OCI-LY1 (cell line): ENCODE data around the gene TRPV4.

Source experiments
- H2AFZ ChIP-seq: fragments of 200-600 bp; sonication (generic), shearing (Covaris generic); 2 replicates; pipeline ENCODE4 v1.6.0; 2014; ENCODE audit warnings: antibody characterized with exemption, mild to moderate bottlenecking, low read length
- H3F3A ChIP-seq: fragments of 200-600 bp; sonication (generic), shearing (Covaris generic); 2 replicates; pipeline ENCODE4 v1.6.0; 2014; ENCODE audit warnings: mild to moderate bottlenecking, antibody characterized with exemption, low read length, moderate library complexity; ENCODE audit not compliant: insufficient read depth
- H3K27ac ChIP-seq: fragments of 200-600 bp; sonication (generic); 2 replicates; pipeline ENCODE4 v1.5.1; 2014; ENCODE audit warnings: low read length, mixed run types, mild to moderate bottlenecking, low read depth; ENCODE audit not compliant: poor library complexity, severe bottlenecking
- H3K27me3 ChIP-seq: fragments of 200-600 bp; sonication (generic); 2 replicates; pipeline ENCODE4 v1.6.0; 2014; ENCODE audit warnings: antibody characterized with exemption, mild to moderate bottlenecking, low read length, moderate library complexity; ENCODE audit not compliant: insufficient read depth
- H3K36me3 ChIP-seq: fragments of 200-600 bp; sonication (generic); 2 replicates; pipeline ENCODE4 v1.6.1; 2014; ENCODE audit warnings: mild to moderate bottlenecking, antibody characterized with exemption, low read length, moderate library complexity, mixed read lengths; ENCODE audit not compliant: insufficient read depth
- H3K4me1 ChIP-seq: fragments of 200-600 bp; sonication (generic); 2 replicates; pipeline ENCODE4 v1.5.1; 2014; ENCODE audit warnings: mild to moderate bottlenecking, low read length, moderate library complexity; ENCODE audit not compliant: insufficient read depth, severe bottlenecking
- H3K4me2 ChIP-seq: fragments of 200-600 bp; sonication (generic), shearing (Covaris generic); 2 replicates; pipeline ENCODE4 v1.6.1; 2014; ENCODE audit warnings: low read length
- H3K4me3 ChIP-seq: fragments of 200-600 bp; sonication (generic); 2 replicates; pipeline ENCODE4 v1.5.1; 2014; ENCODE audit warnings: low read length, low read depth, mild to moderate bottlenecking, mixed read lengths; ENCODE audit not compliant: poor library complexity, severe bottlenecking
- H3K79me2 ChIP-seq: fragments of 200-600 bp; shearing (Covaris generic); 2 replicates; pipeline ENCODE4 v1.6.1; 2016; ENCODE audit warnings: mixed run types, low read length, mixed read lengths; ENCODE audit not compliant: insufficient read depth
- H3K9ac ChIP-seq: fragments of 200-600 bp; sonication (generic), shearing (Covaris generic); 2 replicates; pipeline ENCODE4 v1.6.1; 2014; ENCODE audit warnings: mild to moderate bottlenecking, low read length, mixed read lengths
- H3K9me2 ChIP-seq: fragments of 200-600 bp; sonication (generic), shearing (Covaris generic); 2 replicates; pipeline ENCODE4 v1.6.1; 2014; ENCODE audit warnings: low read depth, mild to moderate bottlenecking, low read length, mixed read lengths
- H3K9me3 ChIP-seq: fragments of 200-600 bp; shearing (Covaris generic); 2 replicates; pipeline ENCODE4 v1.6.1; 2014; ENCODE audit warnings: low read length, mixed read lengths
- H4K20me1 ChIP-seq: fragments of 200-600 bp; sonication (generic), shearing (Covaris generic); 2 replicates; pipeline ENCODE4 v1.6.0; 2016; ENCODE audit warnings: mild to moderate bottlenecking, low read length; ENCODE audit not compliant: insufficient read depth
- EZH2 ChIP-seq: fragments of 200-600 bp; sonication (generic), shearing (Covaris generic); IDR thresholded peaks from 2 replicates; pipeline ENCODE4 v1.8.0; 2017; ENCODE audit warnings: borderline replicate concordance, mixed run types, mild to moderate bottlenecking, antibody characterized with exemption, low read length, moderate library complexity, mixed read lengths
- TF ChIP-seq, protein P1 (sequence below): fragments of 200-600 bp; sonication (generic), shearing (Covaris generic); IDR thresholded peaks from 2 replicates; pipeline ENCODE4 v1.5.1; 2017; ENCODE audit warnings: mild to moderate bottlenecking, antibody characterized with exemption, low read length, moderate library complexity, mixed read lengths

Gene TRPV4

DNA sequence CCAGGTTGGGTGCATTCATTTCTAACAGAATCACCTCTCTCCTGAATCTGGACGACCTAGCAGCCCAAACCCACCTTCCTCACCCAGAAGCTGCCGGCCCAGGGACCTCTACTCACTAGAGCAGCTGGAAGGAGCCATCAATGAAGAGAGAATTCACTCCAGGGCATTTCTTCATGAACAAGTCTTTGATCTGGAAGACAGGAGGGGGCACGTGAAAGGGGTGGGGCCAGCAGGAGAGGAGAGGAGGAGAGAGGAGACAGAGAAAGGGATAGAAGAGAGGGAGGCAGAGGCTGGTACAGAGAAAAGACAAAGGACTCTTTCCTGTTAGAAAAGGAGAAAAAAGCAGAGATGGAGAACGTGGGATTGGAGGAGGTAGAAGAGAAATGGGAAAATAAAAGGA, 39.8 kb downstream of the TRPV4 start:
- Histone ChIP-seq H2AFZ (no peak overlapping the region), H3K27ac (no peak overlapping the region), H3K4me1 (no peaks in the 10 kb centered on the region), H4K20me1 (no peaks in the 10 kb centered on the region), H3K36me3 (no peaks in the 10 kb centered on the region), H3K9me2 (no peaks in the 10 kb centered on the region), H3K4me2 (no peak overlapping the region), H3K79me2 (no peaks in the 10 kb centered on the region), H3K4me3 (no peak overlapping the region), H3K27me3 (no peaks in the 10 kb centered on the region), H3F3A (no peaks in the 10 kb centered on the region), H3K9ac (no peak overlapping the region), H3K9me3 (no peaks in the 10 kb centered on the region)
- TF ChIP-seq EZH2: no peak
- TF ChIP-seq, protein P1, sequence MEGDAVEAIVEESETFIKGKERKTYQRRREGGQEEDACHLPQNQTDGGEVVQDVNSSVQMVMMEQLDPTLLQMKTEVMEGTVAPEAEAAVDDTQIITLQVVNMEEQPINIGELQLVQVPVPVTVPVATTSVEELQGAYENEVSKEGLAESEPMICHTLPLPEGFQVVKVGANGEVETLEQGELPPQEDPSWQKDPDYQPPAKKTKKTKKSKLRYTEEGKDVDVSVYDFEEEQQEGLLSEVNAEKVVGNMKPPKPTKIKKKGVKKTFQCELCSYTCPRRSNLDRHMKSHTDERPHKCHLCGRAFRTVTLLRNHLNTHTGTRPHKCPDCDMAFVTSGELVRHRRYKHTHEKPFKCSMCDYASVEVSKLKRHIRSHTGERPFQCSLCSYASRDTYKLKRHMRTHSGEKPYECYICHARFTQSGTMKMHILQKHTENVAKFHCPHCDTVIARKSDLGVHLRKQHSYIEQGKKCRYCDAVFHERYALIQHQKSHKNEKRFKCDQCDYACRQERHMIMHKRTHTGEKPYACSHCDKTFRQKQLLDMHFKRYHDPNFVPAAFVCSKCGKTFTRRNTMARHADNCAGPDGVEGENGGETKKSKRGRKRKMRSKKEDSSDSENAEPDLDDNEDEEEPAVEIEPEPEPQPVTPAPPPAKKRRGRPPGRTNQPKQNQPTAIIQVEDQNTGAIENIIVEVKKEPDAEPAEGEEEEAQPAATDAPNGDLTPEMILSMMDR: no peak

DNA sequence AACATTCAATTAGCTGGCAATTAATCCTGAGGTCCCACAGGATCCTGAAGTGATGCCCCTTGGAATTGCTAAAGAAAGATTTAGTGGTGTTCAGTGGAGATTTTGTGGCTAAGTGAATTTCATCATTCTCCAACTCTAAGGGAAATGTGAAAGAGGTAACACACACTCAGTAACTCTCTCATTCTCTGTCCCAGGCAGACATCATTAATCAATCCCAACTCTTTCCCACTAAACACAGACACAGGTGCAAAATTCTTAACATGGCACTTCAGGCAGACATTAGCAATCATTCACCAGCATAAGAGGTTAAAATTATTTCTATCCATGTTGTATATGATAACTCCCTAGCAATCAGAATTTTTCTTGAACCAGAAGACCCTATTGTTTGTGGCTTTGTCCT, 40.2 kb downstream of the TRPV4 start:
- no peaks in the 10 kb centered on the region for H3K36me3 ChIP-seq
- H3K4me3 ChIP-seq: no peak overlapping the region
- H3K9me2 ChIP-seq: no peaks in the 10 kb centered on the region
- no peak overlapping the region for H3K4me2 ChIP-seq
- H3K27ac ChIP-seq: no peak overlapping the region
- TF ChIP-seq EZH2: no peak
- TF ChIP-seq, protein P1: no peak
- no peak overlapping the region for H2AFZ ChIP-seq
- H3K9me3 ChIP-seq: no peaks in the 10 kb centered on the region
- no peaks in the 10 kb centered on the region for H4K20me1 ChIP-seq
- H3K27me3 ChIP-seq: no peaks in the 10 kb centered on the region
- H3K9ac ChIP-seq: no peak overlapping the region
- no peaks in the 10 kb centered on the region for H3K4me1 ChIP-seq
- H3K79me2 ChIP-seq: no peaks in the 10 kb centered on the region
- H3F3A ChIP-seq: no peaks in the 10 kb centered on the region

DNA sequence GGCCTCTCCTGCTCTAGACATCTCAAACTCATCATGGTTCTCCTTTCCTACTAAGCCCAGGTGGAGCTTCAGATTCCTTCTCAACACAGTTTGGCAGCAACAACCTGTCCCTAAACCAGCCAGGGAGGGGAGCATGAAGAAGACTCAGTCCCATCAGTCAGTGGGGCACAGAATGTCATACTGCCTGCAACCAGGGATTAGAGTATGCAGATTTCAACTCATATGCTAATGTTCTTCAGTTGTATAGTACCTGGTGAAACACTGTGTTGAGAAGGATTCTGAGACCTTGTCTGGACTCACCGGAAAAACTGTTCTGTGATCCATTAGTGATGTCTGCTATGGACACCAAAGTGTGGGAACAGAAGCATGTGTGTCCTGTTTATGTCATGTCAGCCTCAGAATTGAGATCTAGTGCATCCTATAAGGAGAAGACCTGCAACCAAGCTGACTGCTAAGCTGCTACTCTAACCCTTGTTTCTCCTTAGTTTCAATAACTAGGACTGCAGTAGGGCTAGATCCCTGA, 43.6 kb downstream of the TRPV4 start:
- Histone ChIP-seq H3K4me3 (no peak overlapping the region), H4K20me1 (no peaks in the 10 kb centered on the region), H3K9ac (no peak overlapping the region), H3K79me2 (no peaks in the 10 kb centered on the region), H3K36me3 (no peaks in the 10 kb centered on the region), H3K27ac (no peak overlapping the region), H3K4me2 (no peak overlapping the region), H3K9me2 (no peaks in the 10 kb centered on the region), H3K9me3 (no peaks in the 10 kb centered on the region), H2AFZ (no peak overlapping the region), H3K27me3 (no peaks in the 10 kb centered on the region), H3K4me1 (no peaks in the 10 kb centered on the region), H3F3A (no peaks in the 10 kb centered on the region)
- TF ChIP-seq EZH2: no peak
- TF ChIP-seq, protein P1: no peak
